AG10803 (cell line): ENCODE data around the gene PHLDB1.
"Not testable (repeated sequence)": the region's sequence is repeated elsewhere in the genome, so short reads cannot be mapped to it uniquely, and the experiment has no call there.

ENCODE experiments used
- DNase-seq: peaks from one replicate; pipeline ENCODE4 v3.0.0; 2010; ENCODE audit warnings: low read depth
- H3K4me3 ChIP-seq: 2 replicates; pipeline ENCODE4 v1.5.1; 2011; ENCODE audit warnings: mild to moderate bottlenecking, low read length, control low read depth
- TF ChIP-seq, protein P1 (sequence below): conservative IDR thresholded peaks from 2 replicates; pipeline ENCODE4 v1.5.1; 2011; ENCODE audit warnings: mild to moderate bottlenecking, low read length, control low read depth, inconsistent platforms

Gene PHLDB1

DNA sequence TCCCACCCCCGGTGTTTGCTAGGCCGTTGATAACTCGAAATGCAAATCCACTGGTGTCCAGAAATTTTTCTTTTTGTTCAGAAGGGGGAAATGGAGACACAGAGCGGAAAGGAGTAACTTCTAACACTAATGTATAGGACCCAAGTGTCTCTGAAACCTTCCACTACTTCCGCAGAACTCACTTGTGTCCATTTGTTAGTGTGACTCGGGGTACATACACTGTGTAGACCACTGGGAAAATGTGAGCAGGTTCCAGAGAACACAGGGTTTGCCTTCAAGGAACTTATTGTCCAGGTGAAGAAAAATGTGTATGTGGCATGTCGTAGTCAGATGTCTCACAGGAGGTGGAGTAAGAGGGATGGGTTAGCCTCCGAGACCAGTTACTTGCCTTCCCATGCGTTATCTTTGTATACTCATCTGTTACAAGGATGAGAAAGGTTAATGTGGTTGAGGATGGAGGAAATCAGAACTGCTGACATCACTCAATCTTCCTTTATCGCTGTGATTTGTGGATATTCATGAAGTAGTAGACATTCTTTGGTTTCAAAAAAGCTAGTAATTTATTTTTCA lies 34.3 kb upstream of the PHLDB1 start:
- DNase-seq, result peak; percentile 56
- TF ChIP-seq, protein P1, sequence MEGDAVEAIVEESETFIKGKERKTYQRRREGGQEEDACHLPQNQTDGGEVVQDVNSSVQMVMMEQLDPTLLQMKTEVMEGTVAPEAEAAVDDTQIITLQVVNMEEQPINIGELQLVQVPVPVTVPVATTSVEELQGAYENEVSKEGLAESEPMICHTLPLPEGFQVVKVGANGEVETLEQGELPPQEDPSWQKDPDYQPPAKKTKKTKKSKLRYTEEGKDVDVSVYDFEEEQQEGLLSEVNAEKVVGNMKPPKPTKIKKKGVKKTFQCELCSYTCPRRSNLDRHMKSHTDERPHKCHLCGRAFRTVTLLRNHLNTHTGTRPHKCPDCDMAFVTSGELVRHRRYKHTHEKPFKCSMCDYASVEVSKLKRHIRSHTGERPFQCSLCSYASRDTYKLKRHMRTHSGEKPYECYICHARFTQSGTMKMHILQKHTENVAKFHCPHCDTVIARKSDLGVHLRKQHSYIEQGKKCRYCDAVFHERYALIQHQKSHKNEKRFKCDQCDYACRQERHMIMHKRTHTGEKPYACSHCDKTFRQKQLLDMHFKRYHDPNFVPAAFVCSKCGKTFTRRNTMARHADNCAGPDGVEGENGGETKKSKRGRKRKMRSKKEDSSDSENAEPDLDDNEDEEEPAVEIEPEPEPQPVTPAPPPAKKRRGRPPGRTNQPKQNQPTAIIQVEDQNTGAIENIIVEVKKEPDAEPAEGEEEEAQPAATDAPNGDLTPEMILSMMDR, result peak; percentile 5; the same call in 1 of the 2 replicates
- peak overlapping the region; percentile 93 for H3K4me3 ChIP-seq

DNA sequence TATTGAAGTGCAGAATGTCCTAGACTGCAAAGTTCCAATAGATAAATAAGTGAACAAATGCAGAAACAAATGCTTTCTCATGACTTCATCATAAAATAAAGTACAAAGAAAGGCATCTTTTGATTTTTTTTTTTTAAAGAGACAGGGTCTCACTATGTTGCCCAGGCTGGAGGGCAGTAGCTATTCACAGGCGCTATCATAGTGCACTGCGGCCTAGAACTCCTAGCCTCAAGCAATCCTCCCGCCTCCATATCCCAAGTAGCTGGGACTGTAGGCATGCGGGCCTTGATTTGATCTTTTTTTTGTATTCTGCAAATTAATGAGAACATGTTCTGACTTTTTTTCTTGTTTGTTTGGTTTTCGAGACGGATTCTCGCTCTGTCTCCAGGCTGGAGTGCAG lies 32.8 kb upstream of the PHLDB1 start:
- peak; percentile 11 for DNase-seq
- TF ChIP-seq, protein P1, result no peak
- H3K4me3 ChIP-seq, result peak overlapping the region; percentile 93

DNA sequence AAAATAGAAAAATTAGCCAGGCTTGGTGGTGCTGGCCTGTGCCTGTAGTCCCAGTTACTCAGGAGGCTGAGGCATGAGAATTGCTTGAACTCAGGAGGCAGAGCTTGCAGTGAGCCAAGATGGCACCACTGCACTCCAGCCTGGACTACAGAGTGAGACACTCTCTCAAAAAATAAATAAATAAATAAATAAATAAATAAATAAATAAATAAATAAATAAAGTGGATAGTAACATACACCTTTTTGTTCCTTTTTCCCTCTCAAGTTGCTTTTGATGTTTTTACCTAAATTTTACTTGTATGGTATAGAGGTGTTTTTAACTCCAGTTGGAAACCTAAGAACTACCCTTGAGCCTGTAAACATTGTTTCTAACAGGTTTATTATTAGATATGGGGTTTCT lies 29.4 kb upstream of the PHLDB1 start:
- H3K4me3 ChIP-seq, DNase-seq: not testable (repeated sequence)

DNA sequence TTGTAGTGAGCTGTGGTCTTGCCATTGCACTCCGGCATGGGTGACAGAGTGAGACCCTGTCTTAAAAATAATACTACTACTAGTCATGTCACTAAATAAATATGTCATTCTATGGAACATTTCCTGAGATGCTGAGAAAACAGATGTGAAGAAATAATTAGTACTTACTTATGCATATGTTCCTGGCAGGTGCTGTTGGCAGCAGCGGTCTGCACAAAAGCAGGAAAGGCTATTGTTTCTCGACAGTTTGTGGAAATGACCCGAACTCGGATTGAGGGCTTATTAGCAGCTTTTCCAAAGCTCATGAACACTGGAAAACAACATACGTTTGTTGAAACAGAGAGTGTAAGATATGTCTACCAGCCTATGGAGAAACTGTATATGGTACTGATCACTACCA lies 26.4 kb upstream of the PHLDB1 start:
- no peak for DNase-seq
- H3K4me3 ChIP-seq, result no peak overlapping the region
- TF ChIP-seq, protein P1, result no peak

DNA sequence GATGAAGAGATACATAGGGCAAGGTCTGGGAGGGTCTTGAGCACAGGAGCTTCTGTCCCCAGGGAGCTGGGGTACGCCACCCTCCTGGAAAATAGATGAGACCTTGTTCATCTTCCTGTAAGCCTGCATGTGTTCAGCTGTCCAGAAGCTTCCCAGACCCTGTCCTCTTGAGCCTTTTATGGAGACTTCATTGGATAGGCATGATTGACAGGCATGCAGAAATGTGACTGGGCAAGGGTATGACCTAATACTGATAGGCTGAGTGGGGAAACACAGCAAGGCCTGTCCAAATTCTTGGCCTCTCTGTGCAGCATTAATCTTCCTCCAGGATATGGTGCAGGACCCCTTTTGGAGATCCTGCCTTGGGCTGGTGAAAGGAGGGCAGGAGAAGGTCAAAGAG lies 19.5 kb upstream of the PHLDB1 start:
- DNase-seq, result no peak
- H3K4me3 ChIP-seq, result no peak overlapping the region
- TF ChIP-seq, protein P1, result no peak

DNA sequence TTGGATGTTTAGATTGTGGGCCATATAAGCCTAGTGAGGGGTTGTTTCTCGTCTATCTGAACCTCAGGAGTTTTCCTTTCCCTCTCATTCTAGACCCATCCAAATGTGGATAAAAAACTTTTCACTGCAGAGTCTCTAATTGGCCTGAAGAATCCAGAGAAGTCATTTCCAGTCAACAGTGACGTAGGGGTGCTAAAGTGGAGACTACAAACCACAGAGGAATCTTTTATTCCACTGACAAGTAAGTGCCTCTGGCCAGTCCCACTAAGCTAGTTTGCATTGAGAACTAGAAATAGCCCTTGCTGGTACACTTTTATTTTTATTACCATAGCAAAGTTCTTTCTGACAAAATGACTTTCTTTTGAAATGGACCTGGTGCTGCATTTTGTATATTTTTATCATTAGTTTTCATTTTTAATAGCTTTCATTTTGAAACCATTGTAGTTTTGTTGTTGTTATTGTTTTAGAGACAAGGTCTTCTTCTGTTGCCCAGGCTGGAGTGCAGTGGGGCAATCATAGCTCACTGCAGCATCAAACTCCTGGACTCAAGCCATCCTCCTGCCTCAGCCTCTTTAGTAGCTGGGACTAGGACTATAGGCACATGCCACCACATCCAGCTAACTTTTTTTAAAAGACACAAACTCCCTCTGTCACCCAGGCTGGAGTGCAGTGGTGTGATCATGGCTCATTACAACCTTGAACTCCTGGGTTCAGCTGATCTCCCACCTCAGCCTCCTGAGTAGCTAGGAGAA lies 14.6 kb upstream of the PHLDB1 start:
- H3K4me3 ChIP-seq, result no peak overlapping the region
- DNase-seq, result peak; percentile 71
- TF ChIP-seq, protein P1, result no peak

DNA sequence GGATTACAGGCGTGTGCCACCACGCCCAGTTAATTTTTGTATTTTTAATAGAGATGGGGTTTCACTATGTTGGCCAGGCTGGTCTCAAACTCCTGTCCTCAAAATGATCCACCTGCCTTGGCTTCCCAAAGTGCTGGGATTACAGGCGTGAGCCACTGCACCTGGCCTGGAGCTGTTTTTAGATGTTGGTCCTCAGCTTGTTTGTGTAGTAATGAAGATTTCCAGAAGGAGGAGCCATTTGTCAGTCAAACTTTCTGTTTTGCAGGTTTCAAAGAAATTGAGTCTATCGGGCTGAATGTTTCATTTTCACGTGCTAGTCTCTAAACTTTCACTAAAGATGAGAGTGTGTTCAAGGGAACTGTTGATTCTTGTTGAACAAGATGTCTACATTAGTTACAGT lies 12.4 kb upstream of the PHLDB1 start:
- TF ChIP-seq, protein P1, result peak; percentile 63
- DNase-seq, result peak; percentile 60
- H3K4me3 ChIP-seq, result not testable (repeated sequence)
